ENCODE measurements around the gene SCLT1. TPM values are rescaled to one million over a fixed set of nuclear protein-coding genes. Genes with fewer than 3 reads are reported as not detected.

Gene SCLT1
- total and polyA plus RNA-seq, 2 of the 4 experiments (the other 2 are of a cell fraction) = 4.9 to 7.7 TPM

DNA sequence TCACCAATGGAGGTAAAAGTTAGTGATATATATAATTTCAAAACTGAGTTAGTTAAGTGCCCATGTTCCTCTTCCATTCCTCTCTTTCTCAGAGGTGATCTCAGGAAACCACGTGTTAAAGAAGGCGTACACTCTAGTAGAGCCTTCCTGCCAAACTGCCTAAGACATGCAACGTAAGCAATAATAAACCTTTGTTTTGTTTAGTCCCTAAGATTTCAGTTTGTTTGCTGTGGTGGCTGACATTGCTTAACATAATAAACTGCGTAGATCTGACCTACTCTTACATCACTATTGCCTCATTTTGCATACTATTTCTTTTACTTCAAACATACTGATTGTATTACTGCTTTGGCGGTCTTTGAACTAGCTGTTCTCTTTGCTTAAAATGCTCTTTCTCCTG is 184.6 kb downstream of the SCLT1 start:
- H3K9me1 ChIP-seq (ENCODE audit: insufficient read depth, low read length) = no peaks in the 10 kb centered on the region
- H2AK9ac ChIP-seq (replicated peaks; ENCODE audit: low read depth, low read length, poor library complexity) = no peak overlapping the region
- H2AFZ ChIP-seq (replicated peaks; ENCODE audit: low read length, poor library complexity) = no peak overlapping the region
- no peaks in the 10 kb centered on the region for H3K4me1 ChIP-seq (ENCODE audit: control insufficient read depth, insufficient read depth, low read length)
- H3K27ac ChIP-seq (ENCODE audit: insufficient read depth, low read length) = no peak overlapping the region
- H3K4me2 ChIP-seq (ENCODE audit: low read depth, low read length) = no peak overlapping the region
- CTCF ChIA-PET = no interaction called here
- peak; percentile 4 for DNase-seq
- no peaks in the 10 kb centered on the region for H3K9me3 ChIP-seq (ENCODE audit: control insufficient read depth, insufficient read depth, low read length)
- H3K56ac ChIP-seq (ENCODE audit: extremely low read depth, insufficient read depth, low read length) = no peak overlapping the region
- POLR2A ChIA-PET (ENCODE audit: unreplicated experiment) = no interaction called here
- H4K8ac ChIP-seq (ENCODE audit: low read depth in 2 of 2, low read length in 2 of 2) = no peak overlapping the region
- intact Hi-C loops (cut with micrococcal nuclease) (no loop called here), dilution Hi-C loops (cut with HindIII; ENCODE audit: low sequenced_read_pairs, unreplicated experiment) (no loop called here), in situ Hi-C loops (cut with MboI; ENCODE audit: low sequenced_read_pairs) (no loop called here)
- no peak overlapping the region for H2AK5ac ChIP-seq (ENCODE audit: low read depth, low read length)
- no peak overlapping the region for H2BK15ac ChIP-seq (ENCODE audit: low read depth, low read length)
- no peak overlapping the region for H3K4me3 ChIP-seq (ENCODE audit: insufficient read depth, low read depth, low read length)
- no peaks in the 10 kb centered on the region for H3K36me3 ChIP-seq (ENCODE audit: control insufficient read depth, insufficient read depth, low read length)
- no peak overlapping the region for H4K5ac ChIP-seq (ENCODE audit: low read depth, low read length)
- no peak overlapping the region for H3K23ac ChIP-seq (ENCODE audit: low read depth, low read length)
- H3K9ac ChIP-seq (ENCODE audit: low read depth, low read length) = no peak overlapping the region
- no peak overlapping the region for H2BK20ac ChIP-seq (ENCODE audit: low read depth, low read length)
- no TSS peak for BruUV-seq (replicated peaks)
- no peak overlapping the region for H2BK120ac ChIP-seq (ENCODE audit: low read depth, low read length)
- no peak for ATAC-seq (ENCODE audit: low read depth)
- no peaks in the 10 kb centered on the region for H4K20me1 ChIP-seq (ENCODE audit: insufficient read depth, low read length)
- H3K14ac ChIP-seq (replicated peaks; ENCODE audit: low read depth, low read length) = no peak overlapping the region
- no peak overlapping the region for H3K18ac ChIP-seq (ENCODE audit: low read depth, low read length)
- no peak overlapping the region for H3K4ac ChIP-seq (ENCODE audit: low read depth, low read length)
- H3K27me3 ChIP-seq (ENCODE audit: control insufficient read depth, insufficient read depth, low read length) = no peaks in the 10 kb centered on the region
- no peak overlapping the region for H4K91ac ChIP-seq (ENCODE audit: insufficient read depth, low read depth, low read length)
- no peaks in the 10 kb centered on the region for H3K79me1 ChIP-seq (ENCODE audit: low read depth in 1 of 2, low read length in 2 of 2)
- H2BK5ac ChIP-seq (ENCODE audit: low read depth, low read length, poor library complexity, severe bottlenecking) = no peak overlapping the region
- TF ChIP-seq CEBPB (IDR thresholded peaks at IDR 0.05; ENCODE audit: low read depth, low read length) (peak; percentile 30; the same call in 1 of the 2 replicates), MXI1 (IDR thresholded peaks at IDR 0.05; ENCODE audit: borderline replicate concordance, low read depth, low read length) (no peak)
- 100% methylated on average over 1 of the region's 5 CpGs; no CpG with 5 or more reads in 1 of the 2 experiments for WGBS, 2 experiments (ENCODE audit: extremely low coverage in 2 of 2, insufficient read length in 1 of 2)
